Measurements from ENCODE around the gene DNM3.
A peak's percentile ranks its signal among the peaks of the same experiment; 100 is the strongest.
"Not testable (repeated sequence)": the region's sequence is repeated elsewhere in the genome, so short reads cannot be mapped to it uniquely, and the experiment has no call there.

Gene DNM3

GRCh38 chr1:172298141-172298540, 456.8 kb downstream of the DNM3 start:
- DNase-seq = no peak

GRCh38 chr1:172298911-172299310, 457.6 kb downstream of the DNM3 start:
- DNase-seq = no peak

- no peak for DNase-seq
Measured at GRCh38 chr1:172299515-172299914, 458.2 kb downstream of the DNM3 start.

GRCh38 chr1:172307508-172307907, 466.2 kb downstream of the DNM3 start:
- DNase-seq = not testable (repeated sequence)

GRCh38 chr1:172308142-172308541, 466.8 kb downstream of the DNM3 start:
- DNase-seq = no peak

- no peak for DNase-seq
Measured at GRCh38 chr1:172308577-172308976, 467.3 kb downstream of the DNM3 start.

DNA sequence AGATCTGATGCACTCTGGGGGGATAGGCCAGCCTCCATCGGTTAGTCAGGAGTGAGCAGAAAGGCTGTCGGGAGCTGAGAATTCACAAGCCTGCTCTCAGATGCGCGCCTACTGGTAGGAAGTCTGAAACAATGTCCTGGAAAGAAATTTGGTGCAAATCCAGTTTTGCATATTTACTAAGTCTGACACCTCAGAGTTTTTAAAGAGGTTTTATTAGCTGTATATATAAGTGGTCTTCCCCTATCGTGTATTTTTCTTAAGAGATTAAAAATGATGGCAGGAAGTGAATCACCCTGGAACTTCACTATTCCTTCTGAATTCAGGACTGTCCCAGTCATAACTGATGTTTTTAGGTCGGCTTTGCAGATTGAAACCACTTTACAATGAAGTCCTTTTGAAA, 479.4 kb downstream of the DNM3 start:
- DNase-seq = no peak

DNA sequence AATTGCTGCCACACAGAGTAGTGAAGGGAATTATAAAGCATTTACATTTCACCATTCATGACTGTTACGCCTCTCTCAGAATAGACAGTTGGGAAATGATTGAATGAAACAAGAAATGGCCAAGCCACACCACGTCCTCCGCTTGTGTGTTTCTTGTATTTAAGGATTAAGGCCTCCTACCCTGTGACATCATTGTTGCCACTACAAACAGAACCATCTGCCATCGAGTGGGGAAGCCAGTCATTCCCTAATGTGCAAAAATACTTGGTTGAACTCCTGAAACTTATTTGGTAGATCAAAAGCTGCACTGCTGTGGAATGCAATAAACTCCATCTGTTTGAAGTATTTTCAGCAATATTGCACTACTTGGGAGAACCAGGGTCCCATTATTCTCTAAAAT, 480.2 kb downstream of the DNM3 start:
- DNase-seq = no peak

- DNase-seq = peak in 1 of 2 experiments; percentile 37
Measured at GRCh38 chr1:172322219-172323061, 481.1 kb downstream of the DNM3 start.

DNA sequence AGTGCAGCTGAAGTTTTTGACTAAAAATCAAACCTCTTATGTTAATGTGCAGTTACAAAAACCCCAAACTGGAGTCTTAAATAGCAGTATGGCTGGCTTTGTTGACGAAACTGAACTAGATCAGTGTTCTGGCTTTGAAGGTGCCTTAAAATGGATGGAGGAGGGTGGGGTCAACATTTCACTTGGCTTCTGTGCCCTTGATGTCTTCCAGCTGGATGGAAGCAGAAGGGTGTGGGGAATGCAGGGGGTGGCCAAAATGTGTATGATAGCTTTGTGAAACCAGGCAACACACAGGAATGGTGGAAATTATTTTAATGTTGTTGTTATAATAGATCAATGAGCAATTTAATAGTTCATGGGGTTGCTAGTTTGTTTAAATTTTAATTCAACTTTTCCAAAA, 482.4 kb downstream of the DNM3 start:
- no peak for DNase-seq

GRCh38 chr1:172324086-172324485, 482.8 kb downstream of the DNM3 start:
- no peak for DNase-seq

GRCh38 chr1:172324761-172325160, 483.5 kb downstream of the DNM3 start:
- DNase-seq = no peak

DNA sequence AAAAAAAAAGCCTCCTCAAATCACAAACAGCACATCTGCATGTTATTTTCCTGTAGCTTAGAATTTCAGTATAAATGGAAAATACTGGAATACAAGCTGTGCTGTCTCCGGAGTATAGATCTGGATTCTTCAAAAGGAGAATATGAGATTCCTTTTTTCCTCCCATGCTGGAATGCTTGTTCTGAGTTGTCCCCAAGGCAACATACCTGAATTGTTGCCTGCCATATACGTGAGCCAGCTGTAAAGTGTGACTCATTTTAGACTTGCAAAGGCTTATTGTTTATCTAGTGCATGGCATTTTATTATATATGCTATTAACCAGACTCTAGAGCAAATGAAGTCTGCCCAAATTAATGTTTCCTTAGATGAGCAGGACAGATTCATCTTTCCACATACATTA, 484.2 kb downstream of the DNM3 start:
- DNase-seq = no peak

GRCh38 chr1:172326136-172326535, 484.8 kb downstream of the DNM3 start:
- DNase-seq = no peak

- no peak for DNase-seq
Measured at GRCh38 chr1:172328266-172328665, 487.0 kb downstream of the DNM3 start.

GRCh38 chr1:172332230-172332629, 490.9 kb downstream of the DNM3 start:
- DNase-seq = no peak

GRCh38 chr1:172335377-172335776, 494.1 kb downstream of the DNM3 start:
- DNase-seq = no peak

GRCh38 chr1:172338295-172338735, 497.0 kb downstream of the DNM3 start:
- no peak for DNase-seq

DNA sequence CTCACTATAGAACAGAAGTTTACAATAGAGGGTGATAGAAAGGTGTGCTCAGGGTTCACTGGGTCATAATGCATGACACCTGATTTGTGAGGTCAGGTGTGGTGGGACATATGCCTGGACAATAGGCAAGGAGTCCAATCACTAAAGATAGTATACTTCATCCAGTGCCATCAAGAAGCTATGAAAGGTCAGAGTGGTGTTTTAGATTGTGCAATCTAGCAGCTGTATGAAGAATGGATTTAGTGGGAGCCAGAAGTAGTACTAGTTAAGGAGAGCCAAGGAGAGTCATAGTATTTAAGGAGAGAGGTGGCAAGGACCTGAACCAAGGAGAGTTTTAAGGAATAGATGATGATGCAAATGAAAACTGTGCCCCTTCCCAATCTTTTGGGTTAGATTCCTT, 498.5 kb downstream of the DNM3 start:
- no peak for DNase-seq

DNA sequence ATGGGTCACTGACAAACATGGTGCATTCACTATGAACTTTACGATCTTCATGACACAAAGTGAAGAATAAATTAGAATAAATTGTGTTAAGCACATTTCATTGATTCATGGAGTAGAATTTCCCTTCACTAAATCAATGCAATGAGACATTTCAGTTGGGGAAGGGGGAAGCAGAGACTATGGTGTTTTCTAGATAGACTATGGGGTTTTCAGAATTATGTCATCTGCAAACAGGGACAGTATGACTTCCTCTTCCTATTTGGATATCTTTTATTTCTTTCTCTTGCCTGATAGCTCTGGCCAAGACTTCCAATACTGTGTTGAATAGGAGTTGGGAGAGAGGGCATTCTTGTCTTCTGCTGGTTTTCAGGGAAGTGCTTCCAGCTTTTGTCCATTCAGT, 499.2 kb downstream of the DNM3 start:
- DNase-seq = no peak

GRCh38 chr1:172341697-172342096, 500.4 kb downstream of the DNM3 start:
- no peak for DNase-seq

GRCh38 chr1:172342584-172343239, 501.4 kb downstream of the DNM3 start:
- DNase-seq = no peak

DNA sequence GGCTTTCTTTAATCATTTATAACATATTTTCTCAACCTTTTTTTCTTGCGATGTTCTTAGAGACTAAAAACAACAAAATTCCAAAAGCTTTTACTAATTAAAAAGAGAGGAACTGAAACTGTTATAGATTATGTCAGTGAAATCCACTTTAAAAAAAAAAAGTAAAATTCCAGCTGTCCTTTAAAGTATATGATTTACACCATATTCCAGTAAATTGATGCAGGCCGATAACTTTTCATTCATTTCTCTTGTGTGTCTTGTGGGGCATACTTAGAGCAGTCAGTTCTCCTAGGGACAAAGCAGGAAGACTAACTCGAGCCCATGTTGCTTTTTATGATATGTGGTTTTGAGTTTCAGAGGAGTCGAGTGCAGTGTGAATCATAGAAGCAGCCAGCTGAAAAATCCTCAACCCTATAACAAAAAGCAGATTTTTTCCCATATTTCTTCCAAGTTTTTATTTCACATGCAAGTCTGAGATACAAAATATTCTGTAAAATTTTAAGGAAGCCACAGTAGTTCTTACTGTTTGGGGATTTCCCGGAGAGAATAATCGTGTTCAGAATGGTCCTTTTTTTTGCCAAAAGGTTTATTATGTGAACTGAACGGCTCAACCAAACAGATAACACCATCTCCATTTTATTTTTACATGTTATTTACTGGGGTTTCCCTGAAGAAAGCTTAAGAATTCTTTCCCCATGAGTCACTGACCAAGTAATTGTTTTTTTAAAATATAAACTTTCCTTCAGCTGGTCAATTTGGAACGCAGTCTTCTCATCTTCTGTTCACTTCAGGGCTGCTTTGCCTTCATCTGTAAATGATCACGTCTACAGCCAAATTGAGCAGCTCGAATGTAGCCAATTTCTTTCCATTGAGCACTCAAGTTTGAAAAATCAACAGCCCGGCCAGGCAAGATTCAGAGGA, 502.2 kb downstream of the DNM3 start:
- DNase-seq = no peak
